ENCODE measurements around the gene ADRA2B. TPM values are rescaled to one million over a fixed set of nuclear protein-coding genes. Genes with fewer than 3 reads are reported as not detected.
"Not testable (repeated sequence)": the region's sequence is repeated elsewhere in the genome, so short reads cannot be mapped to it uniquely, and the experiment has no call there.

The ADRA2B gene
- total RNA-seq, 2 experiments from 2014 or later, result 0.29 to 0.34 TPM

DNA sequence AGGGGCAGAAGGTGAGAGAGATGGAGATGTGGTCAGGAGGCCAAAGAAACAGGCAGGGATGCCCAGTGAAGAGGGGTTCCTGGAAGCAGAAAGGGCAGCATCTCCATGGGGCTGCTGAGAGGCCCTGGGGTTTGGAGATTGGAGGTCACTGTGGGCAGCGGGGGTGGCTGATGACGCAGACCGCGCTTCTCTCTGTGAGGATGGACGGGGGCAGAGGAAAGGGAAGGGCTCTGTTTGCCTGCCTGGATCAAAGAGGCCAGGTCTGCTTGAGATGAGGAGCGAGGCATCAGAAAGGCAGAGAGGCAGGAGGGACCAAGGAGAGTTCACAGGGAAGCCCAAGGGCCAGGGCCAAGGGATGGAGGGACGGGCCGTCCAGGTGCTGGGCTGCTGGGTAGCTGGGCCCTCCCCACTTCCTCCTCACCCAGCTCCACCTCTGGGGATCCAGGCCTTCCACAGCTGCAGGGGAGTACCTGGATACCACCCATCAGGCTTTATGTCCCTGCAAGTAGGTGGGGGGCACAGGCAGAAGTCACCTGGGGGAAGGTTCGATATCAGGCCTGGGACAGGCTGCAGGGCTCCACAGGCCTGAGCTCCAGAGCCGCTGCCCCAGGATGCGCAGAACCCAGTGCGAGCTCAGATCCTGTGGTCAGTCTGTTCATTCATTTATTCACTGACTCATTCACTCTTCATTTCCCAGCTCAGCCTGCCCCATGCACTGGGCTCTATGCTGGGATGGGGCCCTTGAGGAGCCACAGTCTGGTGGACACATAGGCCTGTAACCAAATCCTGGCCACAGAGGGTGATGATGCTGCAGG lies 30.6 kb downstream of the ADRA2B start:
- POLR2A ChIA-PET, result no interaction called here
- intact Hi-C loops (cut with micrococcal nuclease), result no loop called here
- Mint-ChIP-seq H3K4me1 (ENCODE audit: low read depth) (no peaks in the 10 kb centered on the region), H3K36me3 (ENCODE audit: low read depth) (no peaks in the 10 kb centered on the region), H3K27me3 (no peaks in the 10 kb centered on the region), H3K27ac (no peak overlapping the region), H3K4me3 (no peak overlapping the region), H3K9me3 (peaks cover 1% of the 10 kb centered on the region)
- no peak for TF ChIP-seq CTCF (IDR thresholded peaks at IDR 0.05)
- ATAC-seq (no peak), DNase-seq (no peak)
- CTCF ChIA-PET, result interaction anchor here (2.1 kb wide), 1 partner anchor 31 kb away, joined by 5 read pairs; no protein-coding TSS in a partner anchor

DNA sequence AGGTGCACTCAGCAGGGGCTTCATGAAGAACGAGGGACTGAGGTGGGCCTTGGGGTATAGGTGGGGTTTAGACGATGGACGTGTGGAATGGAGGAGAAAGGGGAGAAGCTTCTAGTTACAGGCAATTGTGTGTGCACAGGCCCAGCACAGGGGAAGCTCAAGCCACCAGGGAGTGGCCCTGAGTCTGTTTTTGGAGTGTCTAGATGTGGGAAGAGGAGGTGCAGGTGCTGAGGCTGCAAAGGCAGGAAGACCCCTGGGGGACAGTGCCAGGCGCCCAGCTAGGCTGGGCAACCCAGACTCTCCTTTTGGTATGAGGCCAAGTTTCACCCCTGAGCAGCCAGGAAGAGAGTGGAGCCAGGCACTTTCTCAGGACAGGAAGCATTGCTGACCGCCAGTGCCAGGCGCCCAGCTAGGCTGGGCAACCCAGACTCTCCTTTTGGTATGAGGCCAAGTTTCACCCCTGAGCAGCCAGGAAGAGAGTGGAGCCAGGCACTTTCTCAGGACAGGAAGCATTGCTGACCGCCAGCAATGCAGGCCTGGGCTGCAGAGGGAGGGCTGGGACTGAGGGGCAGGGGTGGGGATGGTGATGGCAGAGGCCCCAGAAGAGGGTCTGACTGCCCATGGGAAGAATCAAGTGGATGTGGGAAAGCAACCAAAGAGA lies 31.4 kb downstream of the ADRA2B start:
- H3K27ac Mint-ChIP-seq; ATAC-seq; H3K4me1 Mint-ChIP-seq (ENCODE audit: low read depth); intact Hi-C loops (cut with micrococcal nuclease); H3K27me3 Mint-ChIP-seq; POLR2A ChIA-PET; H3K4me3 Mint-ChIP-seq; H3K36me3 Mint-ChIP-seq (ENCODE audit: low read depth); CTCF ChIA-PET; DNase-seq; H3K9me3 Mint-ChIP-seq: not testable (repeated sequence)

DNA sequence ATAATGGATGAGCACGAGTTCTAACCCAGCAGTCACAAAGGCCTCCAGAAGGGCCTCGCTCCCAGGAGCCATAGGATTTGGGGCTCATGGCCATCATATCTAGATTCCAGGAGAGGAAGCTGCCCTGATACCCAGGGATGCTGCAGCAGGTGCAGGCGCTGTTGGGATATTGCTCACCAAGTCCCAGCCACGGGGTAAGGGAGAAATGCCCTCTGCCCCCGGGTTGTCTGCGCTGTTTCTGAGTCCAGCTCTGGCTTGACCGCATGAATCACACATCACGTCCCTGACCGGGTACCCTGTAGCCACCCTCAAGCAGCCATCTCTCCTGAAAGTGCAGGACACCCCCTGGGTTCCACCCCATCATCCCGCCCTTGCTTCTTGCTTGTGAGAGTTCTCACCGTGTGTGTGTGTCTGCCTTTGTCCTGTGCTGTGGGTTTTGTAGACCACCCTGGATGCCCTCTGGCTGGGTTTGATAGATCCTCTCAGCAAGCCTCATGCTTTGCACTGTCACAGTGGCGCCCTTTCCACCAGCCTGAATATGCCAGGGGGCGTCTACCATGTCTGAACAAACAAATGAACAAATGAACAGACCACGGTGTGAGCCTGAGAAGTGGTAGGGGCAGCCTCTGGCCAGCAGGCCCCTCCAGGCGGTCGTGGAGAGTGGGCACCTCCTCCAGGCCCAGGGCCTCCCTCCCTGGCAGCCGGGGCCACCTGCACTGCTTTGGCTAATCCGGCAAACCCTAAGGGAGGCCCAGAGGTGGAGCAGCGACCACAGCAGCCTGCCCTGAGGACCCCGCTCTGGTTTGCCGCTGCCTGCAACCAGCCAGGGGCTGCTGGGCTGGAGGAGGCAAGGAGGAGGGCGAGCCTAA lies 32.1 kb downstream of the ADRA2B start:
- POLR2A ChIA-PET, result no interaction called here
- no peaks in the 10 kb centered on the region for H3K36me3 Mint-ChIP-seq (ENCODE audit: low read depth)
- DNase-seq (no peak), ATAC-seq (no peak)
- H3K4me1 Mint-ChIP-seq (ENCODE audit: low read depth), result no peaks in the 10 kb centered on the region
- H3K4me3 Mint-ChIP-seq, result no peak overlapping the region
- CTCF ChIA-PET, result no interaction called here
- no peak overlapping the region for H3K27ac Mint-ChIP-seq
- intact Hi-C loops (cut with micrococcal nuclease), result no loop called here
- H3K9me3 Mint-ChIP-seq, result peaks cover 1% of the 10 kb centered on the region
- H3K27me3 Mint-ChIP-seq, result no peaks in the 10 kb centered on the region
- TF ChIP-seq CTCF (IDR thresholded peaks at IDR 0.05), result no peak

DNA sequence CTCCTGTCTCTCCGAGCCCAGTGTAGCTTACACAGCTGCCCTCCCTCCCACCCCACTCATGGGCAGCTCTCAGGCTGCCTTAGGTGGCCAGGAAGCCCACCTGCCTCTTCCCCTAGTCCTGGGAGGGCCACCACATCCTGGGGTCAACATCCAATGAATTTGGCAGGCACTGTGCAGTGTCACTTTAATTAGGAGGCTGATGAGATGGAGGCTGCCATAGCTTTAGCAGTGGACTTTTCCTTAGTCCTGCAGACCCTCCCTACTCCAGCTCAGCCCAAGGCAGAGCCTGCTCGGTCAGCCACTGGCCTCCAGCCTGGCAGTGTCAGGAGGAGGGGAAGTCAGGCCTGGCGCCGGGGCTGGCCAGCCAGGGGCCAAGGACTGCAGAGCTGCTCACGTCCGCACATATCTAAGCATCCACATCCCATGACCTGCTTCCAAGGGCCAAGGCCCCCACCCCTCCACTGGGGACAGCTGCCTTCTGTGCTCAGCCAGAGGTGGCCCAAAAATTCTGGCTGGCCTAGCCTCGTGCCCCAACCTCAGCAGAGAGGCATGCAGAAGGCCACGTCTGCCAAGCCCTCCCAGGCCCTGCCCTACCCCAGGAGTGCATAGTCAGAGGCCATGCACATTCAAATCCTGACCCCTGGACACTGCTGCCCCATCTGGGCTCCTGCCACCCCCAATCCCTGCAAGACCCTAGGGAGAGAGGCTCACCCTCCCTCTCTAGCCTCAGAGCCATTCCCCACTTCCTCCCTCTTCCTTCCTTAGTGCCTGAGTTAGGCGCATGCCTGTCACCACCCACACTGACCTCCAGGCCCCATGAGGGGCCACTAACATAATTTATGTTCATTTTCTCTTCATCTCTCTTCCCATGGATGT lies 33.1 kb downstream of the ADRA2B start:
- no peaks in the 10 kb centered on the region for H3K4me1 Mint-ChIP-seq (ENCODE audit: low read depth)
- H3K4me3 Mint-ChIP-seq, result no peak overlapping the region
- no peak for DNase-seq
- POLR2A ChIA-PET, result no interaction called here
- H3K36me3 Mint-ChIP-seq (ENCODE audit: low read depth), result no peaks in the 10 kb centered on the region
- H3K27me3 Mint-ChIP-seq, result no peaks in the 10 kb centered on the region
- peaks cover 1% of the 10 kb centered on the region for H3K9me3 Mint-ChIP-seq
- no peak overlapping the region for H3K27ac Mint-ChIP-seq
- intact Hi-C loops (cut with micrococcal nuclease), result no loop called here
- no peak for TF ChIP-seq CTCF (IDR thresholded peaks at IDR 0.05)
- CTCF ChIA-PET, result interaction anchor here (1.3 to 1.4 kb wide), 2 partner anchors 61 to 91 kb away, joined by 3 read pairs; no protein-coding TSS in a partner anchor
- ATAC-seq, result no peak
